ENCODE results near the gene SRY. TPM values are rescaled to one million over a fixed set of nuclear protein-coding genes. Genes with fewer than 3 reads are reported as not detected.
"Not testable (repeated sequence)": the region's sequence is repeated elsewhere in the genome, so short reads cannot be mapped to it uniquely, and the experiment has no call there.

Gene SRY
- not detected for total RNA-seq

DNA sequence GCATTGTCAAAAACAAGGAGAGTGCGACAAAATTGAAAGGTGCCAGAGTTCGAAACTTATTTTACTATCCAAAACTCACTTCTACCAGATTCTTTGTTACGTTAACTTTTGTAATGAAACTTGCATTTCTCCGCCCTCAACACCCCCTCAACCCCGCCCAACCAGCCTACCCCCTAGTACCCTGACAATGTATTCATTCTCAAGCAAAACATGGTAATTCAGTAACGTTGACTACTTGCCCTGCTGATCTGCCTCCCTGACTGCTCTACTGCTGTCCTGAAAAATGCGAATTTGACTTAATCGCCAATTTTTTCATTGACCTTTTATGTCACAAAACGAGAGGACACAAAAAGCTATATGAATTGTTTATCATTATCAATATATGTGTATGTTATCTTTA is at the start of gene SRY:
Gene SRY, minus strand, starts transcription at position 83 of the 400 bp plus-strand sequence. Its CDS starts 79 bp downstream, at position 4.
- Histone ChIP-seq H3K4me3 (ENCODE audit: low read length) (no peak within 1 kb of the TSS), H3K27me3 (ENCODE audit: insufficient read depth, low read length) (peaks cover 52% of the 10 kb centered on the region), H3K9me3 (ENCODE audit: low read depth, low read length) (no peaks in the 10 kb centered on the region), H3K4me1 (ENCODE audit: insufficient read depth, low read length) (no peaks in the 10 kb centered on the region)

DNA sequence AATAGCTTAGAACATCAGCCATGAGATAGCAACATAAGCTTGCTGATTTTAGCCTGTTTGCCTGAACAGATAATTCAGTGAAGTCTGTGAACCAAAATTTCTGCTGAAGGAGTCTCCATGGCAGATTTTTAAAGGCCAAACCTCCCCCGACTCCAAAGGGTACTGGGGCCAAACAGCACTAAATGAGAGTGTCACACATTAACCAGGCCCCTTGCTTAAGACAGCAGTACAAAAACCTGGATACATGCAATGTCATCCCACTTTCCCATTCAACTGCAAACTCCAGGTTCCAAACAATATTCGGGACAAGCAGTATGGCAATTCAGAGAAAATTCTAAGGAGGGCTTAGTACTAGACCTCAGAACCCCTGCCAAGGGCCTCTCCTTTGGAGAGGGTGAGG is 49.6 kb upstream of the SRY start:
- Histone ChIP-seq H3K27me3 (ENCODE audit: insufficient read depth, low read length) (peaks cover 6% of the 10 kb centered on the region), H3K4me3 (ENCODE audit: low read length) (no peak overlapping the region), H3K9me3 (ENCODE audit: low read depth, low read length) (no peaks in the 10 kb centered on the region), H3K4me1 (ENCODE audit: insufficient read depth, low read length) (peaks cover 2% of the 10 kb centered on the region)

DNA sequence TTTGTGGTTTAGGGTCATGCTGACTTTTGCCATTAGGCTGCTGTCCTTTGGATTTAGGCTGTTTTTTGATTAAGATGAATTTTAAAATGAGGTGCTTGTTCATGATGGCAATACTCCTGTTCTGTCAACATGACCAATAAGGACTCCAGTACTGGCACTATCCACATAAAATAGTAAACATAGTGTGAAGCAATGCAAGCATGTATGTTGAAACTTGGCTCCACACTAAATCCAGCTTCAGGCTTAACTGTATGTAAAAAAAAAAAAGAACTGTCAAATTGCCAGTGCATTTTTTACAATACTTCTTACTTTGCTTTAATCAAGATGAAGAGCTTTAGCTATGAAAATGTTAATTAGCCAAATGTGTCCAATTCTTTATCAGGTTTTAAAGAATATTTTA is 47.7 kb upstream of the SRY start:
- Histone ChIP-seq H3K4me3 (ENCODE audit: low read length) (no peak overlapping the region), H3K9me3 (ENCODE audit: low read depth, low read length) (no peaks in the 10 kb centered on the region), H3K4me1 (ENCODE audit: insufficient read depth, low read length) (no peaks in the 10 kb centered on the region), H3K27me3 (ENCODE audit: insufficient read depth, low read length) (peaks cover 6% of the 10 kb centered on the region)

DNA sequence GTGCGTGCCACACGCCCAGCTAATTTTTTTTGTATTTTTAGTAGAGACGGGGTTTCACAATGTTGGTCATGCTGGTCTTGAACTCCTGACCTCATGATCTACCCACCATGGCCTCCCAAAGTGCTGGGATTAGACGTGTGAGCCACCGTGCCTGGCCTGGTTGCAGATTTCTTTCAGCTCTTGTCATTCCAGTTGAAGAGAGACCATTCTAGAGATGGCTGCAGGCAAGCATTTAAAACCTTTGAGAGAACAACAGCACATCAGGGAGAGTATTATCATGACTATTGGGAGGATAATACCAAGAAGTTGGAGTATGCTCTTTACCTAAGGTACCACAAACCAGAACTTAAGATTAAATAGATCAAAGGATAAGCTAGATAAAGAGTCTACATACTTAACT is 41.0 kb upstream of the SRY start:
- Histone ChIP-seq H3K4me3 (ENCODE audit: low read length) (no peak overlapping the region), H3K4me1 (ENCODE audit: insufficient read depth, low read length) (no peaks in the 10 kb centered on the region), H3K27me3 (ENCODE audit: insufficient read depth, low read length) (peaks cover 3% of the 10 kb centered on the region), H3K9me3 (ENCODE audit: low read depth, low read length) (no peaks in the 10 kb centered on the region)

DNA sequence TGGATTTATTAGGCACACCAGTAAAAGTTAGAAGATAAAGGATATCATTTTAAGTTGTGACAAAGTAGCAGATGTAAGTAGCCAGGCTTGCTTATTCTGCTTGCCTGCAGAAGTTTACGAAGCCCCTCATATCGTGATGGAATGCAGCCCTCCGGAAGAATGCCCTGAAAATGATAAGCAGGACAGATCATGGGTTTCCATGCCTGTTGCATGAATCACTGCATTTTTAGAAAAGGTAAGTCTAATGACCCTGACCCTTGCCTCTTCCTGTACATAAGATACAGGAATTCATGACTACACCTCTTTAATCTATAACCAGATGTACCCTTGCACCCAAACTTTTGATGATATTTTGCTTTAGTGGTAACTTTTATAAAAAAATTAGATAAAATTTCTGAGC is 37.0 kb upstream of the SRY start:
- Histone ChIP-seq H3K4me1 (ENCODE audit: insufficient read depth, low read length) (no peaks in the 10 kb centered on the region), H3K4me3 (ENCODE audit: low read length) (no peak overlapping the region), H3K27me3 (ENCODE audit: insufficient read depth, low read length) (peaks cover 3% of the 10 kb centered on the region), H3K9me3 (ENCODE audit: low read depth, low read length) (no peaks in the 10 kb centered on the region)

DNA sequence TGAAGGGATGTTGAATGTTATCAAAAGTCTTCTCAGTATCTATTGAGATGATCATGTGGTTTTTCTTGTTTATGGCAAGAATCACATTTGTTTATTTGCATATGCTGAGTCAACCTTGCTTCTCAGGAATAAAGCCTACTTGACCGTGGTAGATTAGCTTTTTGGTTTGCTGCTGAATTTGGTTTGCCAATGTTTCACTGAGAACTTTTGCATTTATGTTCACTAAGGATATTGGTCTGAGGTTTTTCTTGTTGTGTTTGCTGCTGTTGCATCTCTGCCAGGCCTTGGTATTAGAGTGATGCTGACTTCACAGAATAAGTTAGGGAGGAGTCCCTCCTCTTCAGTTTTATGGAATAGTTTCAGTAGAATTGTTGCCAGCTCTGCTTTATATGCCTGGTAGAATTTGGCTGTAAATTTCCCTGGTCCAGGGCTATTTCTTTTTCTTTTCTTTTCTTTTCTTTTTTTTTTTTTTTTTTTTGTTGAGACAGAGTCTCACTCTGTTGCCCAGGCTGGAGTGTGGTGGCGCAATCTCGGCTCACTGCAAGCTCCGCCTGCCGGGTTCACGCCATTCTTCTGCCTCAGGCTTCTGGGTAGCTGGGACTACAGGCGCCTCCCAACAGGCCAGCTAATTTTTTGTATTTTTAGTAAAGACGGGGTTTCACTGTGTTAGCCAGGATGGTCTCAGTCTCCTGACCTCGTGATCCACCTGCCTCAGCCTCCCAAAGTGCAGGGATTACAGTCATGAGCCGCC is 29.8 kb upstream of the SRY start:
- H3K27me3 ChIP-seq (ENCODE audit: insufficient read depth, low read length); H3K4me3 ChIP-seq (ENCODE audit: low read length); H3K4me1 ChIP-seq (ENCODE audit: insufficient read depth, low read length); H3K9me3 ChIP-seq (ENCODE audit: low read depth, low read length): not testable (repeated sequence)

DNA sequence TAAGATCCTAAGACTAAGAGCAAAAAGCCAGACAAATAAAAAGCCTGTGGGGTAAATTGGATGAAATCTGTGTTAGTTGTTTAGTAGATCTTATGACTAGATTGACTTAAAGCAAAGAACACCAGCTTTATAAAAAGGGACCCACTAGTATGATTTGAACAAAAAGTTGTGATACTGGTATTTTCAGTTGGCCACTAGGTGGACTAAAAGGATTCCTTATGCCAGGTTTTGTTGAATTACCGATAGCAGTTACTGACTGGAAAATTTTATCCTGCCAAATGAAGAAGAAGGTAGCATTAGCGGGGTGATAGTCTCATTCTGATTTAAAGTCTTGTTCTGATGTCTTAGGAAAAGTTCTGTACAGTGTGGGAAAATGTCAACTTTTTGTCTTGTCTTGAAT is 12.8 kb upstream of the SRY start:
- no peaks in the 10 kb centered on the region for H3K9me3 ChIP-seq (ENCODE audit: low read depth, low read length)
- H3K4me3 ChIP-seq (ENCODE audit: low read length), result no peak overlapping the region
- no peaks in the 10 kb centered on the region for H3K27me3 ChIP-seq (ENCODE audit: insufficient read depth, low read length)
- no peaks in the 10 kb centered on the region for H3K4me1 ChIP-seq (ENCODE audit: insufficient read depth, low read length)

DNA sequence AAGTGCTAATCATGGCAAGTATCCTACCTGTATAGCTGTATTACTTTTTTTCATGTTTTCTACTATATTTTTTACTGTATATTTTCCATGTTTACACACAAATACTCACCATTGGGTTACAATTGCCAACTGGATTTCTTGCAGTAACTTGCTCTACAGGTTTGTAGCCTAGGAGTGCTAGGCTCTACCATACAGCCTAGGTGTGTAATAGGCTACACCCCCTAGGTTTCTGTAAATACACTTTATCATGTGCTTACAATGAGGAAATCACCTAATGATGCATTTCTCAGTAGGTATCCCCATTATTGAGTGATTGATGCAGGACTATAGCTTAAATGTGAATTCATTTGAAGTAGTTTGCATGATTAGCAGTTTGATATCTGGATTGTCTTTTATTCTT is 10.5 kb upstream of the SRY start:
- Histone ChIP-seq H3K4me1 (ENCODE audit: insufficient read depth, low read length) (no peaks in the 10 kb centered on the region), H3K9me3 (ENCODE audit: low read depth, low read length) (no peaks in the 10 kb centered on the region), H3K4me3 (ENCODE audit: low read length) (no peak overlapping the region), H3K27me3 (ENCODE audit: insufficient read depth, low read length) (no peaks in the 10 kb centered on the region)

DNA sequence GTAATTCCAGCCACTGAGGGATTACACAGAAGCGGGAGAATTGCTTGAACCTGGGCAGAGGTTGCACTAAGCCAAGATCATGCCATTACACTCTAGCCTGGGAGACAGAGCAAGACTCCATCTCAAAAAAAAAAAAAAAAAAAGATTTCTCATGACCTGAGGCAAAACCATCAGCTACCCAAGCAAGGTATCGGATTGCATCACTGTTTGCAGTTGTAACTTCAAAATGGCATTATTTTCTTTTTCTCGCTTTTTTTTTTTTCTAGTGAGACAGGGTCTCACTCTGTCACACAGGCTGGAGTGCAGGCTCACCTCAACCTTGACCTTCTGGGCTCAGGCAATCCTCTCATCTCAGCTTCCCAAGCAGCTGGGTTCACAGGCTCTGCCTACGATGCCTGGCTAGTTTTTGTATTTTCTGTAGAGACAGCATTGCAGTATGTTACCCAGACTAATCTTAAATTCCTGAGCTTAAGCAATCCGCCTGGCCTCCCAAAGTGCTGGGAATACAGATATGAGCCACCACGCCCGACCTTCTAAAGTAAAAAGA is 9.6 kb upstream of the SRY start:
- H3K4me3 ChIP-seq (ENCODE audit: low read length), result no peak overlapping the region
- H3K27me3 ChIP-seq (ENCODE audit: insufficient read depth, low read length), result peaks cover 2% of the 10 kb centered on the region
- H3K4me1 ChIP-seq (ENCODE audit: insufficient read depth, low read length), result no peaks in the 10 kb centered on the region
- no peaks in the 10 kb centered on the region for H3K9me3 ChIP-seq (ENCODE audit: low read depth, low read length)

DNA sequence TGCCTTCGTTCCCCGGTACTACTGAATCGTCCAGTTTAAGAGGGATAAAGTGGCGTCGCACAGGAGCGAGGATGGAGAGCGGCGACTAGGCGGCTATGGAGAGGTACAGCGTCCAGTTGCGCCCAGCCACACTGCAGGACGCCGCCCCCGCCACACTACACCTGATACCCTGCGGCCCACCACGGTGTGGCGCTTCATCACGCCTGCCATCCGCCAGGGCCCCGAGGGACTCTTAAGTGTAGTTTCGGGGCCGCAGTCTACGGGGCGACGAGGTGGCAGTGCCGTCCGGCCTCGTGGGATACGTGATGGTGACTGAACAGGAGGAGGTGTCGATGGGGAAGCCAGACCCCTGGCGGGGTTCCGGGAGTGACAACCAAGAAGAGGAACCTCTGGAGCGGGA is 2.3 kb upstream of the SRY start:
- Histone ChIP-seq H3K9me3 (ENCODE audit: low read depth, low read length) (no peaks in the 10 kb centered on the region), H3K4me1 (ENCODE audit: insufficient read depth, low read length) (no peaks in the 10 kb centered on the region), H3K27me3 (ENCODE audit: insufficient read depth, low read length) (peaks cover 51% of the 10 kb centered on the region), H3K4me3 (ENCODE audit: low read length) (no peak overlapping the region)

DNA sequence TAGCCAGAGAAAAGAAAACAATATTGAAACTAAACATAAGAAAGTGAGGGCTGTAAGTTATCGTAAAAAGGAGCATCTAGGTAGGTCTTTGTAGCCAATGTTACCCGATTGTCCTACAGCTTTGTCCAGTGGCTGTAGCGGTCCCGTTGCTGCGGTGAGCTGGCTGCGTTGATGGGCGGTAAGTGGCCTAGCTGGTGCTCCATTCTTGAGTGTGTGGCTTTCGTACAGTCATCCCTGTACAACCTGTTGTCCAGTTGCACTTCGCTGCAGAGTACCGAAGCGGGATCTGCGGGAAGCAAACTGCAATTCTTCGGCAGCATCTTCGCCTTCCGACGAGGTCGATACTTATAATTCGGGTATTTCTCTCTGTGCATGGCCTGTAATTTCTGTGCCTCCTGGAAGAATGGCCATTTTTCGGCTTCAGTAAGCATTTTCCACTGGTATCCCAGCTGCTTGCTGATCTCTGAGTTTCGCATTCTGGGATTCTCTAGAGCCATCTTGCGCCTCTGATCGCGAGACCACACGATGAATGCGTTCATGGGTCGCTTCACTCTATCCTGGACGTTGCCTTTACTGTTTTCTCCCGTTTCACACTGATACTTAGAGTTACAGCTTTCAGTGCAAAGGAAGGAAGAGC is 488 bp downstream of the SRY start:
- no peaks in the 10 kb centered on the region for H3K4me1 ChIP-seq (ENCODE audit: insufficient read depth, low read length)
- H3K4me3 ChIP-seq (ENCODE audit: low read length), result no peak overlapping the region
- no peaks in the 10 kb centered on the region for H3K9me3 ChIP-seq (ENCODE audit: low read depth, low read length)
- H3K27me3 ChIP-seq (ENCODE audit: insufficient read depth, low read length), result peaks cover 51% of the 10 kb centered on the region

Other genes with a start within 250 kb of the SRY start
- not detected for gene RPS4Y1, start 53.9 kb upstream of the SRY start, total RNA-seq
- gene ZFY, start 147.7 kb upstream of the SRY start, total RNA-seq, result not detected

All from mononuclear cell (primary cell).